ENCODE measurements around the gene DLG5.

The DLG5 gene

DNA sequence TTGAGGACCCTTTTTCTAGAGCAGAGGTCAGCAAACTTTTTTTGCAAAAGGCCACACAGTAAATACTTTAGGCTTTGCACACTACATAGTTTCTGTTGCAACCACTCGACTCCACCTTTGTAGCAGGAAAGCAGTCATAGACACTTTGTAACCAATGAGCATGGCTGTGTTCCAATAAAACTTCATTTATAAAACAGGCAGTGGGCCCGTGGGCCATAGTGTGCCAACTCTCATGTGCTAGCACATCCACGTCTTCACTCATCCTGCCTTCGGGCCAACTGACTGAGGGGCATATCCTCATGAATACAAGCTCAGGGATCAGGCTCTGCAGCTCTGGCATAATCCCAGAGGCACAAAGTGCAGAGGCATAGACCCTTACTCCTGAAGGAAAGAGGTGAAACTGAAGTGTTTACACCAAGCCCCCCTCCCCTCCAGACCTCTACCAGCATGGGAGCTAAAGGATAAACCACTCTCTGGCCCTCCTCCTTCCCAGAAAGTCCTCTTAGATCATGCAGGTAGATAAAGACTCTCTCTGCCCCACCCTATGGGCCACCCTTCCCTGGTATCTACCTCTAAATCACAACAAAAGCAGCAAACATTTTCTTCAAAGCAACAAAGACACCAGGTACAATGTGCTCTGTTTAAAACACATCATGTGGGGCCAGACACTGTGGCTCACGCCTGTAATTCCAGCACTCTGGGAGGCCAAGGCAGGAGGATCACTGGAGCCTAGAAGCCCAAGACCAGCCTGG is 71.0 kb downstream of the DLG5 start:
- H3K4me3 ChIP-seq (ENCODE audit: low read depth, low read length): no peak overlapping the region
- H3K18ac ChIP-seq (ENCODE audit: low read length): peak overlapping the region; percentile 8
- no peak overlapping the region for H3K9ac ChIP-seq (ENCODE audit: low read length)
- no peak overlapping the region for H4K12ac ChIP-seq (ENCODE audit: low read depth, low read length)
- no peak overlapping the region for H2BK5ac ChIP-seq (ENCODE audit: low read depth, low read length, poor library complexity)
- peaks cover 24 to 34% of the 10 kb centered on the region in 2 experiments for H3K36me3 ChIP-seq (ENCODE audit: control insufficient read depth in 1 of 2, insufficient read depth in 2 of 2, low read length in 2 of 2)
- H3K79me2 ChIP-seq (ENCODE audit: control insufficient read depth, insufficient read depth, low read length, poor library complexity): peaks cover 11% of the 10 kb centered on the region
- H2BK12ac ChIP-seq (ENCODE audit: low read length): no peak overlapping the region
- no peaks in the 10 kb centered on the region for H3K27me3 ChIP-seq (ENCODE audit: insufficient read depth, low read length)
- peaks cover 2% of the 10 kb centered on the region for H3K9me3 ChIP-seq (ENCODE audit: insufficient read depth, low read depth, low read length)
- peak; percentile 58 to 82 for DNase-seq
- no peak overlapping the region for H3K4me2 ChIP-seq (ENCODE audit: low read length)
- H3K14ac ChIP-seq (ENCODE audit: low read length): no peak overlapping the region
- no peak overlapping the region for H2AFZ ChIP-seq (ENCODE audit: insufficient read depth, low read length, poor library complexity)
- H3K4ac ChIP-seq (ENCODE audit: low read depth, low read length): no peak overlapping the region
- no peak overlapping the region for H3K23ac ChIP-seq (ENCODE audit: low read length)
- peak overlapping the region; percentile 58 for H3K27ac ChIP-seq (ENCODE audit: low read depth, low read length)
- WGBS (ENCODE audit: extremely low coverage, insufficient coverage, insufficient read length): no CpG with 5 or more reads among the region's 5 CpGs
- peaks cover 27 to 39% of the 10 kb centered on the region in 2 experiments for H3K4me1 ChIP-seq (ENCODE audit: control insufficient read depth in 1 of 2, insufficient read depth in 2 of 2, low read length in 2 of 2)
- H2BK120ac ChIP-seq (ENCODE audit: insufficient read depth, low read length, poor library complexity): peak overlapping the region; percentile 4
- peak overlapping the region; percentile 71 for H4K91ac ChIP-seq (ENCODE audit: low read depth, low read length)
- H2AK5ac ChIP-seq (ENCODE audit: low read length): no peak overlapping the region
- H4K8ac ChIP-seq (ENCODE audit: low read depth, low read length): peak overlapping the region; percentile 37
- H3K79me1 ChIP-seq (ENCODE audit: low read length): peaks cover 26% of the 10 kb centered on the region

DNA sequence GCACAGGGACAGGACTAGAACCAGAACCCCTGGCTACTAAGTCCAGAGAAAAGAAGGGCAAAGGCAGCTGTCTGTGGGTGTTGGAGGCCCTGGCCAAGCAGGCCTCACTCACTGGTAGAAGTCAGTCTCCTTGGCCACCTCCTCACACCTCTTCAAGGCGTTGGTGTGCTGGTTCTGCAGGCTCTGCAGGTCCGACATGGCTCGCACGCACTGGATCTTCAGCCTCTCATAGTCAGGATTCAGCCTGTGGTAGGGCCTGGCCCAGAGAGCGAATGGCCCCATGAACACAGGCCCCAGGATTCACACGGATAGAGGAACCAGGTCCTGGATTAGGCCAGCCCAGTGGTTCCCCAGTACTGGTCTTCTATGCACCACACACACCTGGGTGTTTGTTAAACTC is 72.4 kb downstream of the DLG5 start:
- Histone ChIP-seq H3K4me1 (ENCODE audit: control insufficient read depth in 1 of 2, insufficient read depth in 2 of 2, low read length in 2 of 2) (peaks cover 27 to 35% of the 10 kb centered on the region in 2 experiments), H3K4me2 (ENCODE audit: low read length) (no peak overlapping the region), H3K23ac (ENCODE audit: low read length) (no peak overlapping the region), H3K27me3 (ENCODE audit: insufficient read depth, low read length) (no peaks in the 10 kb centered on the region), H3K9ac (ENCODE audit: low read length) (no peak overlapping the region), H3K79me2 (ENCODE audit: control insufficient read depth, insufficient read depth, low read length, poor library complexity) (peaks cover 13% of the 10 kb centered on the region), H3K9me3 (ENCODE audit: insufficient read depth, low read depth, low read length) (peaks cover 2% of the 10 kb centered on the region), H2BK5ac (ENCODE audit: low read depth, low read length, poor library complexity) (no peak overlapping the region), H3K36me3 (ENCODE audit: control insufficient read depth in 1 of 2, insufficient read depth in 2 of 2, low read length in 2 of 2) (peaks cover 28 to 40% of the 10 kb centered on the region in 2 experiments), H4K12ac (ENCODE audit: low read depth, low read length) (peak overlapping the region; percentile 18), H3K18ac (ENCODE audit: low read length) (peak overlapping the region; percentile 70), H4K8ac (ENCODE audit: low read depth, low read length) (peak overlapping the region; percentile 57), H3K4me3 (ENCODE audit: low read depth, low read length) (no peak overlapping the region), H2AFZ (ENCODE audit: insufficient read depth, low read length, poor library complexity) (no peak overlapping the region), H3K79me1 (ENCODE audit: low read length) (peaks cover 27% of the 10 kb centered on the region), H2BK12ac (ENCODE audit: low read length) (no peak overlapping the region), H2BK120ac (ENCODE audit: insufficient read depth, low read length, poor library complexity) (peak overlapping the region; percentile 30), H2AK5ac (ENCODE audit: low read length) (no peak overlapping the region), H3K14ac (ENCODE audit: low read length) (peak overlapping the region; percentile 50), H3K27ac (ENCODE audit: low read depth, low read length) (no peak overlapping the region), H3K4ac (ENCODE audit: low read depth, low read length) (peak overlapping the region; percentile 4), H4K91ac (ENCODE audit: low read depth, low read length) (peak overlapping the region; percentile 65)
- peak in 1 of 2 donors; percentile 49 for DNase-seq
- no CpG with 5 or more reads among the region's 6 CpGs for WGBS (ENCODE audit: extremely low coverage, insufficient coverage, insufficient read length)

DNA sequence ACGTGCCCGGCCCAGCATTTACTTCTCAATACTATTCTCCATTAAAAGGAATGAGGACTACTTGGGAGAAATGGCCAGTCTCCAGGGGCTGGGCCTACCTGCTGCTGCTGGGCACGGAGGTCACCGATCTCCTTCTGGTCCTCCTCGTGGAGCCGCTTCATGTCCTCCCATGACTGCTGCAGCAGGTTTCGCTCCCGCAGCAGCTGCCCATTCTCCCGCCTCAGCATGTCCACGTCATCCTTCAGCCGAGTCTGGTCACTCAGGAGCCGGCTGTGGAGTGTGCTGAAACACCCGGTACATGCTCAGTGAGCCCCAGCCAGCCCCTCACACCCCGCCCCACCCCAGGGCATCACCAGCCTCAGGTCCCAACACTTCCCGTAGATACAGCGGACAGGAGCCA is 73.3 kb downstream of the DLG5 start:
- Histone ChIP-seq H3K79me2 (ENCODE audit: control insufficient read depth, insufficient read depth, low read length, poor library complexity) (peaks cover 13% of the 10 kb centered on the region), H4K12ac (ENCODE audit: low read depth, low read length) (no peak overlapping the region), H3K79me1 (ENCODE audit: low read length) (peaks cover 23% of the 10 kb centered on the region), H3K4ac (ENCODE audit: low read depth, low read length) (no peak overlapping the region), H4K8ac (ENCODE audit: low read depth, low read length) (no peak overlapping the region), H3K4me2 (ENCODE audit: low read length) (no peak overlapping the region), H2BK12ac (ENCODE audit: low read length) (no peak overlapping the region), H3K4me3 (ENCODE audit: low read depth, low read length) (no peak overlapping the region), H3K27me3 (ENCODE audit: insufficient read depth, low read length) (no peaks in the 10 kb centered on the region), H2BK120ac (ENCODE audit: insufficient read depth, low read length, poor library complexity) (no peak overlapping the region), H2BK5ac (ENCODE audit: low read depth, low read length, poor library complexity) (no peak overlapping the region), H3K27ac (ENCODE audit: low read depth, low read length) (no peak overlapping the region), H4K91ac (ENCODE audit: low read depth, low read length) (no peak overlapping the region), H3K23ac (ENCODE audit: low read length) (no peak overlapping the region), H3K18ac (ENCODE audit: low read length) (no peak overlapping the region), H3K36me3 (ENCODE audit: control insufficient read depth in 1 of 2, insufficient read depth in 2 of 2, low read length in 2 of 2) (peaks cover 31 to 45% of the 10 kb centered on the region in 2 experiments), H2AFZ (ENCODE audit: insufficient read depth, low read length, poor library complexity) (no peak overlapping the region), H3K9ac (ENCODE audit: low read length) (no peak overlapping the region), H3K4me1 (ENCODE audit: control insufficient read depth in 1 of 2, insufficient read depth in 2 of 2, low read length in 2 of 2) (peaks cover 27 to 34% of the 10 kb centered on the region in 2 experiments), H3K14ac (ENCODE audit: low read length) (no peak overlapping the region), H2AK5ac (ENCODE audit: low read length) (no peak overlapping the region), H3K9me3 (ENCODE audit: insufficient read depth, low read depth, low read length) (peaks cover 2% of the 10 kb centered on the region)
- no CpG with 5 or more reads among the region's 16 CpGs for WGBS (ENCODE audit: extremely low coverage, insufficient coverage, insufficient read length)
- no peak for DNase-seq

DNA sequence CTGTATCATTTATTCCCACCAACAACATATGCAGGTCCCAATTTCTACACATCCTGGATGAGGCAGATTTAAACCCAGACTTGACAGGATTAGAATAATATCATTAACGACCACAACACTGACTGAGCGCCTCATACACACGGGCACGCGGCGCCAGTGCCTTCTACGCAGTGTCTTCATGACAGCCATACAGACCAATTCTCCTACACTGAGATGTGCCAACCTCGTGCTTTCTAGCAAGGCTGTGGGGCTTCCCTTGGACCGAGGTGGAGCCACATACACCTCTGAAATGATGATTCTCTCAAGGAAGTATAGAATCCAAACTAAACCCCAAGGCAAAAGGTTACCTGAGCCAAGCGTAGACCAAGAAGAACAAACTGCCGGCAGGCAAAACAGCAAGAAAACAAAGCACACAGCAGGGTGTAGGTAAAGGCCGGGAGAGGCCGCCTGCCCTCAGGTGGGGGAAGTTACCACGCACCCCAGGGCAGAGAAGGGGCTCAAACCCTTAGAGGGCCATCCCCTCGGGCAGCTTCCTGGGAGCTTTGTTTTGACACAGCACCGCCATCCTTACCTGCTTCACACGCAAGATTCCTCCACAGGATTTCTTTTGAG is 75.8 kb downstream of the DLG5 start:
- H2AFZ ChIP-seq (ENCODE audit: insufficient read depth, low read length, poor library complexity): no peak overlapping the region
- H3K4me1 ChIP-seq (ENCODE audit: control insufficient read depth in 1 of 2, insufficient read depth in 2 of 2, low read length in 2 of 2): peaks cover 13 to 24% of the 10 kb centered on the region in 2 experiments
- no peaks in the 10 kb centered on the region for H3K27me3 ChIP-seq (ENCODE audit: insufficient read depth, low read length)
- peaks cover 13% of the 10 kb centered on the region for H3K79me1 ChIP-seq (ENCODE audit: low read length)
- no peak overlapping the region for H2AK5ac ChIP-seq (ENCODE audit: low read length)
- H2BK5ac ChIP-seq (ENCODE audit: low read depth, low read length, poor library complexity): peak overlapping the region; percentile 1
- no peak overlapping the region for H3K23ac ChIP-seq (ENCODE audit: low read length)
- H3K9me3 ChIP-seq (ENCODE audit: insufficient read depth, low read depth, low read length): no peaks in the 10 kb centered on the region
- DNase-seq: peak; percentile 45 to 57
- no peak overlapping the region for H2BK12ac ChIP-seq (ENCODE audit: low read length)
- H4K8ac ChIP-seq (ENCODE audit: low read depth, low read length): no peak overlapping the region
- H3K36me3 ChIP-seq (ENCODE audit: control insufficient read depth in 1 of 2, insufficient read depth in 2 of 2, low read length in 2 of 2): peaks cover 39 to 47% of the 10 kb centered on the region in 2 experiments
- peak overlapping the region; percentile 45 for H4K91ac ChIP-seq (ENCODE audit: low read depth, low read length)
- H3K14ac ChIP-seq (ENCODE audit: low read length): no peak overlapping the region
- no peak overlapping the region for H3K9ac ChIP-seq (ENCODE audit: low read length)
- no CpG with 5 or more reads among the region's 17 CpGs for WGBS (ENCODE audit: extremely low coverage, insufficient coverage, insufficient read length)
- H3K18ac ChIP-seq (ENCODE audit: low read length): no peak overlapping the region
- H2BK120ac ChIP-seq (ENCODE audit: insufficient read depth, low read length, poor library complexity): peak overlapping the region; percentile 56
- peaks cover 10% of the 10 kb centered on the region for H3K79me2 ChIP-seq (ENCODE audit: control insufficient read depth, insufficient read depth, low read length, poor library complexity)
- no peak overlapping the region for H3K4me2 ChIP-seq (ENCODE audit: low read length)
- no peak overlapping the region for H3K4me3 ChIP-seq (ENCODE audit: low read depth, low read length)
- H3K4ac ChIP-seq (ENCODE audit: low read depth, low read length): no peak overlapping the region
- peak overlapping the region; percentile 40 for H3K27ac ChIP-seq (ENCODE audit: low read depth, low read length)
- no peak overlapping the region for H4K12ac ChIP-seq (ENCODE audit: low read depth, low read length)
